Psoas muscle (tissue), 8 donors: ENCODE measurements around the gene CARMIL1. TPM values are rescaled to one million over a fixed set of nuclear protein-coding genes. Genes with fewer than 3 reads are reported as not detected.

Experiments
- ATAC-seq, 4 donors: fragments of 200-7000 bp; cut with Tn5 transposase; one replicate each; pipeline ENCODE4 v1.9.1; 2020; ENCODE audit warnings: moderate library complexity in 3 of 4, mild to moderate bottlenecking in 2 of 4
- DNase-seq, 2 donors: peaks; one replicate each; pipeline ENCODE4 v3.0.0-alpha.2; 2020
- H3K27ac ChIP-seq: fragments of 200-600 bp; one replicate; pipeline ENCODE4 v1.8.0; 2022
- H3K27me3 ChIP-seq, 3 donors: fragments of 200-600 bp in 1 of 3; one replicate each; pipeline versions ENCODE4 v1.6.1 to v1.8.0; 2013 to 2022; ENCODE audit warnings: low read length in 2 of 3, mild to moderate bottlenecking in 2 of 3, moderate library complexity in 1 of 3; ENCODE audit not compliant: insufficient read depth in 3 of 3
- H3K36me3 ChIP-seq, 2 donors: fragments of 200-600 bp in 1 of 2; one replicate each; pipeline versions ENCODE4 v1.6.1 to v1.8.0; 2013 to 2022; ENCODE audit warnings: low read depth in 1 of 2, mild to moderate bottlenecking in 1 of 2, moderate library complexity in 1 of 2; ENCODE audit not compliant: insufficient read depth in 1 of 2
- H3K4me1 ChIP-seq: fragments of 200-600 bp; one replicate; pipeline ENCODE4 v1.8.0; 2022
- H3K4me3 ChIP-seq: fragments of 200-600 bp; one replicate; pipeline ENCODE4 v1.8.0; 2022; ENCODE audit warnings: mild to moderate bottlenecking
- H3K9me3 ChIP-seq: fragments of 200-600 bp; one replicate; pipeline ENCODE4 v1.8.0; 2022
- CTCF ChIP-seq: fragments of 200-600 bp; IDR thresholded peaks from one replicate; pipeline ENCODE4 v1.8.0; 2022; ENCODE audit warnings: antibody characterized with exemption
- WGBS, 3 donors: extraction: QIAGEN DNeasy Blood & Tissue Kit; methylation state at CpG; one replicate each; pipeline versions ENCODE4 v1.1.6 to v1.1.7; 2013; 5-methylcytosine and 5-hydroxymethylcytosine counted together
- intact Hi-C, 2 donors: fragments of 100-400 bp; cut with DNase I; formaldehyde crosslinking; loops; one replicate each; pipeline versions ENCODE4 v1.11.0 to v1.14.2; 2022
- polyA plus RNA-seq, 3 donors: library from polyadenylated mRNA; stranded (reverse); fragments of 200-250 nt; gene quantifications; one replicate each; pipeline ENCODE4 v1.2.3, GENCODE V29; 2013
- total RNA-seq, 4 donors: library from RNA; stranded (reverse); fragmentation: NEBNext Ultra II Directional in 2 of 4; extraction: Animal tissue kit (Norgen Biotek cat#: 25700) in 2 of 4; gene quantifications; one replicate each; pipeline versions ENCODE4 v1.2.1 to v1.2.4, GENCODE V29; 2021 to 2023
- donor health status: healthy with polysubstance abuse.
- donor health status: DM: no; HTN: no; CAD: no; lungs with moderate emphysema.
- donor health status: Bipolar disorder and iron deficiency.
- donor health status: healthy.
- donor health status: DM: yes; HTN: yes; CAD: no.
- donor health status: DM: no; HTN: no; CAD: no.
- donor health status: DM: no; HTN: no; CAD: no.
- donor health status: DM: yes; HTN: yes; CAD: no.

The CARMIL1 gene
- total and polyA plus RNA-seq, 7 donors: 0.11 to 1.0 (median 0.76) TPM

DNA sequence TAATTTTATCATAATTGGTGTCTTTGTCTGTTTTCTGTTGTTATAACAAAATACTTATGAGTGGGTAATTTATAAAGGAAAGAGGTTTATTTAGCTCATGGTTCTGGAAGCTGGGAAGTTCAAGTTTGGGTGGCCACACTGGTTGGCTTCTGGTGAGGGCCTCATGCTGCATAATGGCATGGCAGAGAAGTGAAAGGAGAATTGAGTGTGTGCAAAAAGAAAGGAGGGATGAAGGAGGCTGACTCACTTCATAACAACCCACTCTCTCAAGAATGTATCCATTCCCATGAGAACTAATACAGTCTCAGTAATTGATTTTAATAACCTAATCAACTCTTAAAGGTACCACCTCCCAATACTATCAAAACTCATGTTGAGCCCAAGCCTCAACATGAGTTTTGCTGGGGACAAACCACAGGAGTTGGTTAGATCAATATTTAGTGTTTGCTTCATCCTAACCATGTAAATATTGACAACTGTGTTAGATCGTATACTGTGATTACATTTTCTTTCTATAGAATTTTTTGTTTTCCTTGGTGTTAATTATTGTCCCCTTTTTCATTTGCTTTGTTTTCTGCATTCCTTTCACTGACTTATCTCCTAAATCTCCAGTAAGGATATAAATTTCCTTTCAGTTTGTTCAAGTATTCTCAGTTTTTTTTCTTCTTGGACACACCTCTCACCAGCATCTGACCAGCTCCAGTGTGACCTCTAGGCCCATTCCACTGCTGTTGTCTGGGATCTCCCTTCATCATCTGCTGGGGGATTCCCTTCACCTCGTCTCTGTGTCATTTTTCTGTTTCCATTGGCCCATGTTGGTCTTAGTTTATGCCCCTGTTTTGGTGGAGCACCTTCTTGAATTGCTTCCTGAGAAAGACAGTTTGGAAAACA is 318.0 kb downstream of the CARMIL1 start:
- TF ChIP-seq CTCF: no peak
- ATAC-seq: no peak
- intact Hi-C loops: no loop called here
- DNase-seq: no peak
- no peaks in the 10 kb centered on the region for H3K36me3 ChIP-seq
- H3K4me1 ChIP-seq: no peaks in the 10 kb centered on the region
- no peak overlapping the region for H3K27ac ChIP-seq
- H3K4me3 ChIP-seq: no peak overlapping the region
- 68 to 69% (median 68%) methylated on average over 2 of the region's 2 CpGs for WGBS, 3 donors
- H3K27me3 ChIP-seq: peaks cover 0 to 3% (median 0%) of the 10 kb centered on the region in 3 donors
- no peaks in the 10 kb centered on the region for H3K9me3 ChIP-seq

GRCh38 chr6:25599516-25600085 is 320.4 kb downstream of the CARMIL1 start:
- ATAC-seq: no peak
- no peak overlapping the region for H3K27ac ChIP-seq
- no peaks in the 10 kb centered on the region for H3K4me1 ChIP-seq
- no peak for TF ChIP-seq CTCF
- H3K9me3 ChIP-seq: no peaks in the 10 kb centered on the region
- WGBS, 3 donors: 55 to 58% (median 55%) methylated on average over 4 of the region's 4 CpGs
- no peak for DNase-seq
- H3K36me3 ChIP-seq: no peaks in the 10 kb centered on the region
- H3K4me3 ChIP-seq: no peak overlapping the region
- H3K27me3 ChIP-seq: peaks cover 0 to 3% (median 0%) of the 10 kb centered on the region in 3 donors
- intact Hi-C loops: loop anchor here (5.0 kb wide), 3 partner anchors 327 to 377 kb away; no protein-coding TSS in a partner anchor

DNA sequence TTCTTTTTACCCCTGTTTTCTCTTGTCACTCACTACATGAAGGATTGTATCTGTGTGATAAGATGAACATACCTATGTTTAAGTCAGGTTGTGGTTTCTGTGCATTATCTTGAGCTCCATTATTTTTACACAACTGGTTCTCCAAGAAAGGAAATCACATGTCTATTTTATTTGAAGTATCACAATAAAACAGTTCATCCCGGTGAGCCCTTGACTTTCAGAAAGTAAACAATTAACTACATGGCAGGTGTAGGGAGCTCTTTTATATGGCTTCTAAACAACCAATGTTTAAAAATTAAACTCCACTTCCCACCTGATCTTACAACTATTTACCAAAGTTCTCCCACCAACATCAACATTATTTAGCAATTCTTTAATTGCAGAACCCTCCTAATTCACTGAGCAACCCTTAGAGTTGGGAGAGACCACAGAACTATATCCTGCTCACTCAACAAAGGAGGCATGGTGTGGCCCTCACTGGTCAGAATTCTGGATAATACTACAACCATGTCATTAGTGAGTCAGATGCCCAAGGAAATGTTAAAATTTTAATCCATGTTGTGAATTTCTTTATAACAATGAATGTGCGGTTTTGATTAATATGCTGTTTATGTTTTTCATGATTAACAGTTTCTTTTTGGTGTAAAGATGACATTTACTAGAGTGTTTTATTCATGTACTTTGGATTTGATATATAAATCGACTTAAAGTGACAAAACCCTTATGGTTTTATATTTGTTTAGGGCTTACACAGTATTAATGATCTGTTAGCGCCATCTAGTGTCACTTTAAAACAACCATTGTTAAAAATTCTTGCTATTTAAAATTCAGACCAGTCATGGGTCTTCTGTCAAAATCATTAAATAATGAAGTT is 322.9 kb downstream of the CARMIL1 start:
- Histone ChIP-seq H3K4me3 (no peak overlapping the region), H3K27me3 (no peaks in the 10 kb centered on the region), H3K9me3 (no peaks in the 10 kb centered on the region), H3K4me1 (no peaks in the 10 kb centered on the region), H3K27ac (no peak overlapping the region), H3K36me3 (no peaks in the 10 kb centered on the region)
- TF ChIP-seq CTCF: peak; percentile 59
- ATAC-seq (no peak), DNase-seq (no peak)
- intact Hi-C loops: loop anchor here (5.0 kb wide), 3 partner anchors 330 to 380 kb away; no protein-coding TSS in a partner anchor
- WGBS, 3 donors: 35 to 46% (median 42%) methylated on average over 4 of the region's 4 CpGs

DNA sequence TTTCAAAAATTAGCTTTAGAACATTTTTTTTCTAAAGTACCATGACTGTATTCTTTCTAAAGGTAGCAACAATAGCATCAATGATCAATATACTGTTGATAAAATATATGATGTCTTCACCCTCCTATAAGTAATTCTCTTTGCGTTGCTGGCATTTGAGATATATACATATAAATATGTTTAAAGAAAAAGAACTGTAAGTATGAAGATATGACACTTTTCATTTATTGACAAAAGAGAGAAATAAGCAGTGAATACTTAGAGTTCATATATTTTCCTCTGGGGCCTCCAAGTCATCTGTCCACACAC is 323.5 kb downstream of the CARMIL1 start:
- intact Hi-C loops: loop anchor here (5.0 kb wide), 3 partner anchors 330 to 380 kb away; no protein-coding TSS in a partner anchor
- WGBS, 3 donors: 93 to 98% (median 93%) methylated on average over 1 of the region's 1 CpG

More for the DNA sequence above, 323.5 kb downstream of the CARMIL1 start:
- no peaks in the 10 kb centered on the region for H3K36me3 ChIP-seq
- H3K27ac ChIP-seq: no peak overlapping the region
- no peaks in the 10 kb centered on the region for H3K4me1 ChIP-seq
- DNase-seq (no peak), ATAC-seq (no peak)
- H3K9me3 ChIP-seq: no peaks in the 10 kb centered on the region
- TF ChIP-seq CTCF: no peak
- H3K4me3 ChIP-seq: no peak overlapping the region
- no peaks in the 10 kb centered on the region for H3K27me3 ChIP-seq
